HG03575 (cell line): ENCODE data around the gene KRT32.

Source experiments
- ATAC-seq: cut with Tn5 transposase; IDR thresholded peaks from one replicate; pipeline ENCODE4 v1.9.1; 2021; ENCODE audit not compliant: unreplicated experiment, insufficient number of reproducible peaks, low FRiP score; ENCODE audit errors: extremely low read depth

KRT32 gene

DNA sequence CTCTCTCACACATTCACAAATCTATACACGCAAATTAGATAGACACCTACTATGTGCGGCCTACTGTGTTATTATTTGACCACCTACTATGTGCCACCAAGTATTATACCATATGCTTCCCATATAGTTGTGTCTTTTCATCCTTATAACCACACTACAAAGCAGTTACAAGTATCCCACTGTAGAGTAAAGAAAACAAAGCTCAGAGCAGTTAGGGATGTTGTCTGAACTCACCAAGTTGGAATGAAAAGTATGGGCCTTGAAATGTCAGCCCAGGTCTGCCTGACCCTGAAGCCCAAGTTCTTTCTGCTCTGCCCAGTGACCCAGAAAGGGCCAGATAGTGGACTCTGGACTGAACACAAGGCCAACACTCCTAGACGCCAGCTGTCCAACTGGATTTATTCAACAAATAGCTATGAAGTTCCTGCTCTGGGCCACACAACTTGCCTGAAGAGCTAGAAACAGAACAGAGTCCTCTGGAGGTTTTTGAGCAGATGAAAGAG, 51.3 kb downstream of the KRT32 start:
- no peak for ATAC-seq

DNA sequence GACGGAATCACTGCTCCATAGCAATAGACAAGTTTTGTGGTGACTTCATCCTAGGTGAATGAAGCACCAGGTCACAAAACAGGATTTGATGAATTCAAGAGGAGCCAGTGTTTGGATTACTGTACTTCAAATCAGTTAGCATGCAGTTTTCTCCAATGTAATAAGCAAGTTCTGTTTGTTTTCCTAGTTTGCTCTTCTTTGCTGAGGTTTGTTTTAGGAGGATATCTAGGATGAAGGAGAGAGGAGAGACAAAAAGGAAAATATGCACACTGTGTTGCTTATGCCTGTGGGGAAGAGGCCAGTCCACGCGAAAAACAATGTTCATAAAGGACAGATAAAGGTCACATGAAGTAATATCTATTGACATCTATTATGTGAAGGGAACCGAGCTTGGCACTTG, 51.8 kb downstream of the KRT32 start:
- no peak for ATAC-seq

DNA sequence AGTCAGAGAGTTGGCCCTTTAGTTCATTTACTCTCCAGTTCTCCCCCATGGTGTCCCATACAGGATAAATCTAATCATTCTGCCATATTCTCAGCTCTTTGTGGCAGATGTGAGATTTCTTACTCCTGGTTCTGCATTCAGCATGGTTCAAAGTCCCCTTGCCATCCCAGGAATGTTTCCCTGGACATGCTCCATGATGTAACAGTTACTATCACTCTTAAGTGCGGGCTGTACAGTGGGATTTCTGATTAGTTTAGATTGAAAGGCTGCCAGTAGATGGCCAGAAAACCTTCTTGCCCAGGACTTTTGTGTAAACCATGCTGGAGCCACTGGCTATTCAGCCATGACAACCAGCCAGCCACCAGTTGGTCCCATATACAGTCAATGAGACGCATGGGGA, 53.2 kb downstream of the KRT32 start:
- ATAC-seq, result no peak

DNA sequence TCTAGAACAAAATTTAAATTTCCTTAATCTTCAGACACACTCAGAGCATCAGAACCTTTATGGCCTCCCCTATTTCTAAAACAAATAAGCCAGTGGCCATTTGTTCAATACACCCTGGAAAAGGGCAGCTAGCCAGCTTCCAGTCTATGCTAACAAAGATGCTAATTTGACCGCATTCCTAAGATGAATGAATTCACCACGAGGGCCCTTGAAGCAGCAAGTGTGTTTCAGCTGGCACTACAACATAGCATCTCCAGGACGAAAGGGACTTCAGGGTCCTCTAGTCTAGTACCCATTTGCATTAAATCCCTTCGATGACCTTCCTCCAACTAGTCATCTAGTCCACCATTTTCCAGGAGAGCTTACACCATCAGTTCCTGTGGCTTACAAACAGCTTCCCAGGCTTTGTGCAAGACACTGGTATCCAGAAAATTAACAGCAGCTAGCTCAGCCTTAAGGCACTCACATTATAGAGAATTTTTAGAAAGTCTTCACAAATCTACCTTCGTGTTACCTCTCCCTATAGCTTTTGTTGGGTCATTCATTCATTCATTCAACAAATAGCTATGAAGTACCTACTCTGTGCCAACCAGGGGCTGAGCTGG, 53.7 kb downstream of the KRT32 start:
- no peak for ATAC-seq

DNA sequence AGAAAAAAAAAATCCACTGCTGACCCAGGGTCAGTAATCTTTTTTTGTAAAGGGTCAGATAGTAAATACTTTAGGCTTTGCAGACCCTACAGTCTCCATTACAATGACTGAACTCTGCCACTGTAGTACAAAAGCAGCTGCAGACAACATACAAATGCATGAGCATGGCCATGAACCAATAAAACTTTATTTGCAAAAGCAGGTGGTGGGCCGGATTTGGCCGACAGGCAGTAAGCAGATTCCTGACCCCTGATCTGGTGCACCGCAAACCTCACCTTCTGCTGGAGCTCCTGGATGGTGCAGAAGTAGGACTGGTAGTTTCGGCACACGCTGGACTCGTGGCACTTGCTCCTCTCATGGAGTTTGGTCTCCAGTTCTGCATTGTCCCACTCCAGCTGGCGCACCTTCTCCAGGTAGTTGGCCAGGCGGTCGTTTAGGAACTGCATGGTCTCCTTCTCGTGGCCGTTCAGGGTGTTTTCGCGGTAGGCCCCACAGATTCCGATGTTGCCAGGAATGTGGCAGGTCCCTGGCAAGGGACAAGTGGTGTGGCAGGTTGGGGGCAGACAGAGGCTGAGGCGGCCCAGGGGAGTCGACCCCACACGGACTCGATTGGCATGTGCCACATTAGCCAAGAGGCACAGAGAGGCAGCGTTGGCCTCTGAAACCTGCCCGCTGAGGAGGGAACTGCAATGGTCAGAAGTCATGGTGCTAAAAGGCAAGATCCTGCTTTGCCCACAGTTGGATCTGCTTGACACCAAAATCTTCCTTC, 55.9 kb downstream of the KRT32 start:
- ATAC-seq, result no peak
